Kidney capillary endothelial cell (primary cell): ENCODE data around the gene SAMD3.
"Not testable (repeated sequence)": the region's sequence is repeated elsewhere in the genome, so short reads cannot be mapped to it uniquely, and the experiment has no call there.

ENCODE experiments used
- DNase-seq: peaks from one replicate; pipeline ENCODE4 v3.0.0-alpha.2; 2018; ENCODE audit warnings: low spot score

SAMD3 gene

GRCh38 chr6:130222775-130223174 is at the start of gene SAMD3:
Gene SAMD3 (minus strand): TSS chr6:130222951. CDS start chr6:130215273, 7,678 bp downstream.
- no peak for DNase-seq

GRCh38 chr6:130269969-130270635 is 47.4 kb upstream of the SAMD3 start:
- no peak for DNase-seq

GRCh38 chr6:130265553-130265952 is 42.8 kb upstream of the SAMD3 start:
- not testable (repeated sequence) for DNase-seq

- no peak for DNase-seq
Measured at GRCh38 chr6:130262008-130262407, 39.3 kb upstream of the SAMD3 start.

GRCh38 chr6:130261558-130261957 is 38.8 kb upstream of the SAMD3 start:
- DNase-seq: not testable (repeated sequence)

GRCh38 chr6:130260614-130261241 is 38.0 kb upstream of the SAMD3 start:
- not testable (repeated sequence) for DNase-seq

GRCh38 chr6:130260050-130260462 is 37.3 kb upstream of the SAMD3 start:
- DNase-seq: not testable (repeated sequence)

GRCh38 chr6:130259557-130259956 is 36.8 kb upstream of the SAMD3 start:
- no peak for DNase-seq

- no peak for DNase-seq
Measured at GRCh38 chr6:130259140-130259539, 36.4 kb upstream of the SAMD3 start.

- no peak for DNase-seq
Measured at GRCh38 chr6:130252527-130253237, 29.9 kb upstream of the SAMD3 start.

- no peak for DNase-seq
Measured at GRCh38 chr6:130245267-130245666, 22.5 kb upstream of the SAMD3 start.

GRCh38 chr6:130244728-130245127 is 22.0 kb upstream of the SAMD3 start:
- DNase-seq: no peak

- DNase-seq: no peak
Measured at GRCh38 chr6:130240232-130240631, 17.5 kb upstream of the SAMD3 start.

- no peak for DNase-seq
Measured at GRCh38 chr6:130239755-130240154, 17.0 kb upstream of the SAMD3 start.

- DNase-seq: no peak
Measured at GRCh38 chr6:130233330-130233729, 10.6 kb upstream of the SAMD3 start.

GRCh38 chr6:130230531-130230930 is 7.8 kb upstream of the SAMD3 start:
- DNase-seq: not testable (repeated sequence)

GRCh38 chr6:130229645-130230044 is 6.9 kb upstream of the SAMD3 start:
- no peak for DNase-seq

- DNase-seq: no peak
Measured at GRCh38 chr6:130223508-130223907, 757 bp upstream of the SAMD3 start.

GRCh38 chr6:130218134-130218533 is 4.6 kb downstream of the SAMD3 start:
- DNase-seq: no peak

- no peak for DNase-seq
Measured at GRCh38 chr6:130216620-130217019, 6.1 kb downstream of the SAMD3 start.

GRCh38 chr6:130215526-130215925 is 7.2 kb downstream of the SAMD3 start:
- no peak for DNase-seq

GRCh38 chr6:130212215-130212874 is 10.4 kb downstream of the SAMD3 start:
- no peak for DNase-seq

GRCh38 chr6:130211691-130212090 is 11.1 kb downstream of the SAMD3 start:
- DNase-seq: no peak
